ENCODE data around the gene GPBAR1.

DNA sequence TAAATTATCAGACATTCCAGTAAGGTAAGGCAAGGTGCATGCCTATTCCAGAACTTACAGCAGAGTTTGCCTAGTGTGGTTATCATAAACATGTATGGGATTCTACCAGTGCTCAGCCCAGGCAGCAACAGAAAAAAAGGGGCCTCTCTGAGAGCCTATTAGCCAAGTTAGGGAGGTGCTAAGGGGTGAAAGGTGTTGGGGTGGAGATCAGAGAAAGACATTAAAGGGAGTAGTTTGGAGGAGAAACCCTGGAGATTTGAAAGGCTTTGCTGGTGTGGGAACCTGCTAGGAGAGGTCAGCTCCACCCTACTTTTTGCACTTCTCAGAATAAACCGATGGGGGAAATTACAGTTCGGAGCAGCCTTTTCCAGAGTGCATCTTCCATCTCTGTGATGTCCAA, 40.9 kb upstream of the GPBAR1 start:
- TF ChIP-seq, protein P1, sequence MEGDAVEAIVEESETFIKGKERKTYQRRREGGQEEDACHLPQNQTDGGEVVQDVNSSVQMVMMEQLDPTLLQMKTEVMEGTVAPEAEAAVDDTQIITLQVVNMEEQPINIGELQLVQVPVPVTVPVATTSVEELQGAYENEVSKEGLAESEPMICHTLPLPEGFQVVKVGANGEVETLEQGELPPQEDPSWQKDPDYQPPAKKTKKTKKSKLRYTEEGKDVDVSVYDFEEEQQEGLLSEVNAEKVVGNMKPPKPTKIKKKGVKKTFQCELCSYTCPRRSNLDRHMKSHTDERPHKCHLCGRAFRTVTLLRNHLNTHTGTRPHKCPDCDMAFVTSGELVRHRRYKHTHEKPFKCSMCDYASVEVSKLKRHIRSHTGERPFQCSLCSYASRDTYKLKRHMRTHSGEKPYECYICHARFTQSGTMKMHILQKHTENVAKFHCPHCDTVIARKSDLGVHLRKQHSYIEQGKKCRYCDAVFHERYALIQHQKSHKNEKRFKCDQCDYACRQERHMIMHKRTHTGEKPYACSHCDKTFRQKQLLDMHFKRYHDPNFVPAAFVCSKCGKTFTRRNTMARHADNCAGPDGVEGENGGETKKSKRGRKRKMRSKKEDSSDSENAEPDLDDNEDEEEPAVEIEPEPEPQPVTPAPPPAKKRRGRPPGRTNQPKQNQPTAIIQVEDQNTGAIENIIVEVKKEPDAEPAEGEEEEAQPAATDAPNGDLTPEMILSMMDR (conservative IDR thresholded peaks at IDR 0.05; ENCODE audit: low read depth in 2 of 2) = no peak
- TF ChIP-seq EZH2 (IDR thresholded peaks at IDR 0.05; ENCODE audit: low read depth, unreplicated experiment) = no peak
- no peak for TF ChIP-seq EZH2phosphoT487 (IDR thresholded peaks at IDR 0.05; ENCODE audit: unreplicated experiment)
- TF ChIP-seq, protein P2, sequence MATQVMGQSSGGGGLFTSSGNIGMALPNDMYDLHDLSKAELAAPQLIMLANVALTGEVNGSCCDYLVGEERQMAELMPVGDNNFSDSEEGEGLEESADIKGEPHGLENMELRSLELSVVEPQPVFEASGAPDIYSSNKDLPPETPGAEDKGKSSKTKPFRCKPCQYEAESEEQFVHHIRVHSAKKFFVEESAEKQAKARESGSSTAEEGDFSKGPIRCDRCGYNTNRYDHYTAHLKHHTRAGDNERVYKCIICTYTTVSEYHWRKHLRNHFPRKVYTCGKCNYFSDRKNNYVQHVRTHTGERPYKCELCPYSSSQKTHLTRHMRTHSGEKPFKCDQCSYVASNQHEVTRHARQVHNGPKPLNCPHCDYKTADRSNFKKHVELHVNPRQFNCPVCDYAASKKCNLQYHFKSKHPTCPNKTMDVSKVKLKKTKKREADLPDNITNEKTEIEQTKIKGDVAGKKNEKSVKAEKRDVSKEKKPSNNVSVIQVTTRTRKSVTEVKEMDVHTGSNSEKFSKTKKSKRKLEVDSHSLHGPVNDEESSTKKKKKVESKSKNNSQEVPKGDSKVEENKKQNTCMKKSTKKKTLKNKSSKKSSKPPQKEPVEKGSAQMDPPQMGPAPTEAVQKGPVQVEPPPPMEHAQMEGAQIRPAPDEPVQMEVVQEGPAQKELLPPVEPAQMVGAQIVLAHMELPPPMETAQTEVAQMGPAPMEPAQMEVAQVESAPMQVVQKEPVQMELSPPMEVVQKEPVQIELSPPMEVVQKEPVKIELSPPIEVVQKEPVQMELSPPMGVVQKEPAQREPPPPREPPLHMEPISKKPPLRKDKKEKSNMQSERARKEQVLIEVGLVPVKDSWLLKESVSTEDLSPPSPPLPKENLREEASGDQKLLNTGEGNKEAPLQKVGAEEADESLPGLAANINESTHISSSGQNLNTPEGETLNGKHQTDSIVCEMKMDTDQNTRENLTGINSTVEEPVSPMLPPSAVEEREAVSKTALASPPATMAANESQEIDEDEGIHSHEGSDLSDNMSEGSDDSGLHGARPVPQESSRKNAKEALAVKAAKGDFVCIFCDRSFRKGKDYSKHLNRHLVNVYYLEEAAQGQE (IDR thresholded peaks at IDR 0.05; ENCODE audit: unreplicated experiment) = no peak
